GM12878 (cell line): Measurements from ENCODE around the gene CEP131. TPM values are rescaled to one million over a fixed set of nuclear protein-coding genes. Genes with fewer than 3 reads are reported as not detected.

ENCODE experiments used
- ATF3 ChIP-seq: IDR thresholded peaks from 2 replicates; pipeline ENCODE4 v1.6.1; 2011; ENCODE audit warnings: low read depth, mild to moderate bottlenecking, low read length, moderate library complexity, borderline replicate concordance; ENCODE audit errors: extremely low read depth
- CBX5 ChIP-seq: sonication (generic); IDR thresholded peaks from 2 replicates; pipeline ENCODE4 v1.6.1; 2016; ENCODE audit warnings: low read depth, moderate library complexity, mild to moderate bottlenecking, inconsistent platforms
- CHD1 ChIP-seq: IDR thresholded peaks from 2 replicates; pipeline ENCODE4 v1.6.1; 2012; ENCODE audit warnings: low read depth, low read length, improper control_type of control experiment
- ETV6 ChIP-seq, 2 experiments: fragments of 450-650 bp in 1 of 2; IDR thresholded peaks in 1 of 2; conservative IDR thresholded peaks in 1 of 2; 2 replicates each; pipeline ENCODE4 v1.6.1; 2014; ENCODE audit warnings: antibody characterized with exemption in 1 of 2, borderline replicate concordance in 1 of 2, low read depth in 1 of 2, mild to moderate bottlenecking in 1 of 2, moderate library complexity in 1 of 2
- NR2C1 ChIP-seq: fragments of 450-650 bp; IDR thresholded peaks from 2 replicates; pipeline ENCODE4 v1.6.1; 2017; ENCODE audit warnings: antibody characterized with exemption, mild to moderate bottlenecking, moderate library complexity
- REST ChIP-seq: IDR thresholded peaks from 2 replicates; pipeline ENCODE4 v1.6.1; 2012; ENCODE audit warnings: mild to moderate bottlenecking, low read depth, low read length
- SREBF2 ChIP-seq: IDR thresholded peaks from 2 replicates; pipeline ENCODE4 v1.6.1; 2012; ENCODE audit warnings: mild to moderate bottlenecking, low read length
- ZBED1 ChIP-seq: IDR thresholded peaks from 2 replicates; pipeline ENCODE4 v1.6.1; 2016; ENCODE audit warnings: borderline replicate concordance
- ZBTB33 ChIP-seq: fragments of 450-650 bp; IDR thresholded peaks from 2 replicates; pipeline ENCODE4 v1.6.1; 2017; ENCODE audit warnings: mild to moderate bottlenecking
- ZNF274 ChIP-seq: IDR thresholded peaks from one replicate; pipeline ENCODE4 v1.8.0; 2011; ENCODE audit not compliant: insufficient read length, insufficient read depth
- ZSCAN29 ChIP-seq: fragments of 450-650 bp; IDR thresholded peaks from 2 replicates; pipeline ENCODE4 v1.6.1; 2017; ENCODE audit warnings: mild to moderate bottlenecking, moderate library complexity
- polyA plus RNA-seq, 11 experiments: library from polyadenylated mRNA; depleted of rRNA in 4 of 11; unstranded in 6 of 11; stranded (reverse) in 5 of 11; fragments of >200 nt; fragmentation: Nextera tagmentation in 4 of 11; fragmentation: Illumina TruSeq in 1 of 11; extraction: Ambion mirVana in 4 of 11; extraction: Trizol in 1 of 11; gene quantifications; 1 replicate in 1 of 11; 2 replicates in 10 of 11; pipeline versions ENCODE4 v1.2.1 to v1.2.3, GENCODE V29; 2011 to 2016; ENCODE audit warnings: inconsistent platforms in 2 of 11, missing spikeins in 2 of 11, low read depth in 1 of 11
- total RNA-seq, 4 experiments: library from RNA; depleted of rRNA in 3 of 4; stranded (reverse); fragments of >200 nt in 3 of 4; fragmentation: Illumina TruSeq in 1 of 4; extraction: Trizol in 1 of 4; gene quantifications; 2 replicates each; pipeline versions ENCODE4 v1.2.1 to v1.2.3, GENCODE V29; 2013 to 2021

CEP131 gene
- total and polyA plus RNA-seq, 10 of the 15 experiments (the other 5 are each of a cell fraction or from before 2014, with no cell fraction given), result 0.05 to 17.3 (median 6.7) TPM

GRCh38 chr17:81228834-81229665, 6.3 kb upstream of the CEP131 start (continued):
- TF ChIP-seq ATF3, result no peak
- TF ChIP-seq ZNF274, result no peak
- no peak for TF ChIP-seq ZSCAN29
- no peak for TF ChIP-seq ZBTB33
- no peak for TF ChIP-seq CHD1
- no peak for TF ChIP-seq ETV6 (conservative IDR thresholded peaks at IDR 0.05 in 1 of 2, IDR thresholded peaks at IDR 0.05 in 1 of 2; ENCODE audit: borderline replicate concordance in 1 of 2, low read depth in 1 of 2)
- no peak for TF ChIP-seq NR2C1
- TF ChIP-seq CBX5, result no peak
- no peak for TF ChIP-seq REST
- TF ChIP-seq ZBED1, result no peak
- no peak for TF ChIP-seq SREBF2
- TF ChIP-seq, all 136 proteins: peak for 0
